SK-N-SH (cell line): ENCODE results near the gene LPP. TPM values are rescaled to one million over a fixed set of nuclear protein-coding genes. Genes with fewer than 3 reads are reported as not detected.

ENCODE experiments used
- CTCF ChIA-PET: fragments of 300-600, 350-600 bp; formaldehyde crosslinking; extraction: SDS; loops from one replicate; lab custom pipeline; 2021; lab: Yijun Ruan, JAX
- POLR2A ChIA-PET: fragments of 350-600 bp; sonication (Branson Sonifier 250); formaldehyde crosslinking; extraction: SDS; loops from one replicate; lab custom pipeline; 2020; ENCODE audit warnings: antibody characterized with exemption, inconsistent platforms; lab: Yijun Ruan, JAX
- DNase-seq: peaks from one replicate; pipeline ENCODE4 v3.0.0; 2012
- H2AFZ ChIP-seq: fragments of 200-600 bp; sonication (generic); 2 replicates; pipeline ENCODE4 v1.8.1; 2016; ENCODE audit warnings: antibody characterized with exemption, mild to moderate bottlenecking, low read depth
- H3F3A ChIP-seq: fragments of 200-600 bp; sonication (generic); replicated peaks from 2 replicates; pipeline ENCODE3; 2016; ENCODE audit warnings: antibody characterized with exemption, mild to moderate bottlenecking; ENCODE audit not compliant: insufficient read depth
- H3K27ac ChIP-seq, 2 experiments: fragments of 200-500 bp in 1 of 2; fragments of 200-600 bp in 1 of 2; sonication (Bioruptor generic) in 1 of 2; sonication (generic), shearing (Covaris generic) in 1 of 2; 2 replicates each; pipeline versions ENCODE4 v1.5.1 to v1.6.1; 2014 to 2016; ENCODE audit warnings: low read depth in 2 of 2, inconsistent platforms in 1 of 2, low read length in 1 of 2, mild to moderate bottlenecking in 1 of 2, mixed read lengths in 1 of 2
- H3K27me3 ChIP-seq: fragments of 200-600 bp; sonication (generic), shearing (Covaris generic); 2 replicates; pipeline ENCODE4 v1.6.1; 2016; ENCODE audit warnings: mixed run types; ENCODE audit not compliant: insufficient read depth
- H3K36me3 ChIP-seq, 2 experiments: fragments of 200-500 bp in 1 of 2; fragments of 200-600 bp in 1 of 2; sonication (Bioruptor generic) in 1 of 2; sonication (generic) in 1 of 2; replicated peaks in 1 of 2; 2 replicates each; pipeline versions ENCODE3 to v1.5.1; 2014 to 2016; ENCODE audit warnings: low read length in 1 of 2, mild to moderate bottlenecking in 1 of 2; ENCODE audit not compliant: insufficient read depth in 2 of 2, control insufficient read depth in 1 of 2
- H3K4me1 ChIP-seq, 2 experiments: fragments of 200-500 bp in 1 of 2; fragments of 200-600 bp in 1 of 2; sonication (Bioruptor generic) in 1 of 2; sonication (generic), shearing (Covaris generic) in 1 of 2; 2 replicates each; pipeline versions ENCODE4 v1.5.1 to v1.6.1; 2014 to 2016; ENCODE audit warnings: low read depth in 1 of 2, low read length in 1 of 2, mixed run types in 1 of 2; ENCODE audit not compliant: insufficient read depth in 2 of 2, control insufficient read depth in 1 of 2
- H3K4me2 ChIP-seq: fragments of 200-600 bp; sonication (generic), shearing (Covaris generic); 2 replicates; pipeline ENCODE4 v1.6.1; 2017; ENCODE audit warnings: mixed run types
- H3K4me3 ChIP-seq, 2 experiments: fragments of 200-500 bp in 1 of 2; fragments of 200-600 bp in 1 of 2; sonication (Bioruptor generic) in 1 of 2; sonication (generic), shearing (Covaris generic) in 1 of 2; 2 replicates each; pipeline versions ENCODE4 v1.5.1 to v1.8.1; 2014 to 2016; ENCODE audit warnings: low read depth in 2 of 2, inconsistent platforms in 1 of 2, low read length in 1 of 2, mild to moderate bottlenecking in 1 of 2, mixed read lengths in 1 of 2, moderate library complexity in 1 of 2
- H3K79me2 ChIP-seq: fragments of 200-600 bp; sonication (generic); 2 replicates; pipeline ENCODE4 v1.8.1; 2017; ENCODE audit warnings: mild to moderate bottlenecking; ENCODE audit not compliant: insufficient read depth
- H3K9ac ChIP-seq: fragments of 200-600 bp; sonication (generic); 2 replicates; pipeline ENCODE4 v1.6.1; 2017; ENCODE audit warnings: mixed run types
- H3K9me2 ChIP-seq: fragments of 200-600 bp; sonication (generic); 2 replicates; pipeline ENCODE4 v1.6.1; 2017; ENCODE audit warnings: mixed run types
- H3K9me3 ChIP-seq: fragments of 200-600 bp; sonication (generic); 2 replicates; pipeline ENCODE4 v1.6.1; 2017; ENCODE audit warnings: mixed run types, mild to moderate bottlenecking, moderate library complexity
- H4K20me1 ChIP-seq: fragments of 200-600 bp; sonication (generic); 2 replicates; pipeline ENCODE4 v1.6.1; 2017; ENCODE audit warnings: mild to moderate bottlenecking, mixed run types; ENCODE audit not compliant: insufficient read depth
- CHD2 ChIP-seq: fragments of 150-350 bp; IDR thresholded peaks from 2 replicates; pipeline ENCODE4 v1.6.1; 2018; ENCODE audit warnings: low read length; ENCODE audit not compliant: partially characterized antibody
- ELF1 ChIP-seq: IDR thresholded peaks from 2 replicates; pipeline ENCODE4 v1.4.0; 2012
- EP300 ChIP-seq, 2 experiments: IDR thresholded peaks; 2 replicates each; pipeline versions ENCODE4 v1.4.0 to v1.6.1; 2012; ENCODE audit warnings: borderline replicate concordance in 1 of 2, low read depth in 1 of 2, low read length in 1 of 2
- FOSL2 ChIP-seq: IDR thresholded peaks from 2 replicates; pipeline ENCODE4 v1.4.0; 2012; ENCODE audit warnings: low read depth, mild to moderate bottlenecking, moderate library complexity, borderline replicate concordance
- GABPA ChIP-seq: IDR thresholded peaks from 2 replicates; pipeline ENCODE4 v1.4.0; 2012; ENCODE audit warnings: low read depth, mild to moderate bottlenecking
- GATA2 ChIP-seq: sonication (generic); formaldehyde crosslinking; IDR thresholded peaks from 2 replicates; pipeline ENCODE4 v1.5.0; 2020; ENCODE audit warnings: mild to moderate bottlenecking, missing genetic modification reagents
- JUND ChIP-seq: IDR thresholded peaks from 2 replicates; pipeline ENCODE4 v1.4.0; 2012
- POLR2AphosphoS5 ChIP-seq: IDR thresholded peaks from 2 replicates; pipeline ENCODE4 v1.6.1; 2012; ENCODE audit warnings: low read depth, low read length
- RXRA ChIP-seq: IDR thresholded peaks from 2 replicates; pipeline ENCODE4 v1.4.0; 2012; ENCODE audit warnings: low read depth, mild to moderate bottlenecking, borderline replicate concordance
- TAF1 ChIP-seq: IDR thresholded peaks from 2 replicates; pipeline ENCODE4 v1.6.1; 2012; ENCODE audit warnings: low read depth, mild to moderate bottlenecking, low read length, moderate library complexity, borderline replicate concordance
- TCF12 ChIP-seq: IDR thresholded peaks from 2 replicates; pipeline ENCODE4 v1.4.0; 2012
- WGBS: methylation state at CpG from one replicate; pipeline ENCODE4 v1.1.6; 2017; ENCODE audit warnings: low lambda C conversion rate; 5-methylcytosine and 5-hydroxymethylcytosine counted together
- polyA plus RNA-seq, 3 experiments: library from polyadenylated mRNA; depleted of rRNA; stranded (reverse); fragments of >200 nt; gene quantifications; 2 replicates each; pipeline ENCODE4 v1.2.3, GENCODE V29; 2012
- TF ChIP-seq, protein P1 (sequence below): IDR thresholded peaks from 2 replicates; pipeline ENCODE4; 2012
- TF ChIP-seq, protein P2 (sequence below): IDR thresholded peaks from 2 replicates; pipeline ENCODE4 v1.4.0; 2012; ENCODE audit warnings: low read depth, borderline replicate concordance
- TF ChIP-seq, protein P3 (sequence below): fragments of 150-350 bp; IDR thresholded peaks from 2 replicates; pipeline ENCODE4 v1.6.1; 2017; ENCODE audit warnings: antibody characterized with exemption, low read length, low read depth, borderline replicate concordance
- TF ChIP-seq, protein P4 (sequence below): IDR thresholded peaks from 2 replicates; pipeline ENCODE4 v1.4.0; 2012; ENCODE audit warnings: low read depth
- TF ChIP-seq, protein P5 (sequence below): fragments of 150-350 bp; IDR thresholded peaks from 2 replicates; pipeline ENCODE4 v1.6.1; 2016; ENCODE audit warnings: mild to moderate bottlenecking, low read depth, low read length
- TF ChIP-seq, protein P6 (sequence below): IDR thresholded peaks from 2 replicates; pipeline ENCODE4 v1.4.0; 2012; ENCODE audit warnings: low read depth, borderline replicate concordance

Gene LPP
- polyA plus RNA-seq, 1 of the 3 experiments (the other 2 are of a cell fraction) = 6.6 TPM

DNA sequence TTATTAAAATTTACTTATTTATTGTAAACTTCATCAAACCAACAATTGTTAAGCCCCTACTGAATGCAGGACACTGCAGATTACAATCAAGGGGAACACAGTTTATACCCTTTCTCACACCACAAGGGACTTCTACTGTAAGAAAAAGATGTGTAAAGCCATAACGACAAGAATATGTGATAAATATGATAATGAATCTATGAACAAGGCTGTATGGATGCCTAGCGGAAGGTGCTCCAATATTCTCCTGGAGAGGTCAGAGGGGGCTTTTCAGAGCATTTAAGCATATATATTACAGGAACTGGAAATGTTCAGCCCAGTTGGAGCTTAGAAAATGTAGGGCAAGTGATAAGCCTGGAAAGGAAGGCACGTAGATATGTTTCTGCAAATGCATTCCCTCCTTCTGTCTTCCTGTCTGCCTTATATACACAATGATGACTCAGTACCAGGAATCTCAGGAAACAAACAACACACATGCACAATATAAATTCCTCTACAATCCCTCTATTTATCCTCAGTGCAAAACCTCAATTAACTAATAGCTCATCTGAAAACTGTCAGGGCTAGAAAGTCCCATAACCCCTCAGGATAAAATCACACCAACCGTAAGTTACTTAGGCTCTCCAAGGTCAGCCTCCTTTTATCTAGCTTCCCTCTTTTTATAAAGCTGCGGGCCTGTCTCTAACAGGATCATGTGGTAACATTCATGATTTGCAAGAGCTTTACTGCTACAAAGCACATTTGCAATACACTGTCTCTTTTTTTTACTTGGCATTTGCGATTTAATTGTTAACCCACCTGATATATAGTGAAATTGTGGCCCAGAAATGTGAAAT lies 393.1 kb downstream of the LPP start:
- Histone ChIP-seq H3K27me3 (no peaks in the 10 kb centered on the region), H2AFZ (no peak overlapping the region), H3K4me1 (peaks cover 0 to 15% of the 10 kb centered on the region in 2 experiments; a peak in 3 of 4 replicates), H3K9me2 (no peaks in the 10 kb centered on the region), H3K9me3 (no peaks in the 10 kb centered on the region), H3K4me2 (peak overlapping the region; percentile 27; the same call in 1 of the 2 replicates), H3K9ac (no peak overlapping the region), H3K79me2 (peaks cover 25% of the 10 kb centered on the region), H3F3A (peaks cover 4% of the 10 kb centered on the region), H3K27ac (peak overlapping the region; percentile 33 to 68; a peak in 2 of 4 replicates), H3K4me3 (no peak overlapping the region), H4K20me1 (no peaks in the 10 kb centered on the region), H3K36me3 (peaks cover 0 to 19% of the 10 kb centered on the region in 2 experiments)
- 54% methylated on average over 6 of the region's 6 CpGs for WGBS
- peak; percentile 48 for TF ChIP-seq JUND
- TF ChIP-seq, protein P1, sequence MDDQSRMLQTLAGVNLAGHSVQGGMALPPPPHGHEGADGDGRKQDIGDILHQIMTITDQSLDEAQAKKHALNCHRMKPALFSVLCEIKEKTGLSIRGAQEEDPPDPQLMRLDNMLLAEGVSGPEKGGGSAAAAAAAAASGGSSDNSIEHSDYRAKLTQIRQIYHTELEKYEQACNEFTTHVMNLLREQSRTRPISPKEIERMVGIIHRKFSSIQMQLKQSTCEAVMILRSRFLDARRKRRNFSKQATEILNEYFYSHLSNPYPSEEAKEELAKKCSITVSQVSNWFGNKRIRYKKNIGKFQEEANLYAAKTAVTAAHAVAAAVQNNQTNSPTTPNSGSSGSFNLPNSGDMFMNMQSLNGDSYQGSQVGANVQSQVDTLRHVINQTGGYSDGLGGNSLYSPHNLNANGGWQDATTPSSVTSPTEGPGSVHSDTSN = peak; percentile 28; the same call in 1 of the 2 replicates
- 0 out of 2 replicates have a peak, but pooled peaks have one; percentile 18 for TF ChIP-seq POLR2AphosphoS5
- peak; percentile 45 for TF ChIP-seq GABPA
- peak; percentile 55; the same call in 1 of the 2 replicates for TF ChIP-seq FOSL2
- TF ChIP-seq TCF12 = peak; percentile 26; the same call in 1 of the 2 replicates
- TF ChIP-seq ELF1 = no peak
- no peak for TF ChIP-seq GATA2 (CRISPR knock-in tag)
- ChIA-PET POLR2A (no interaction called here), CTCF (interaction anchor here (0.6 to 1.4 kb wide), 2 partner anchors 10 to 28 kb away, joined by 3 to 4 read pairs; no protein-coding TSS in a partner anchor)
- DNase-seq = no peak

DNA sequence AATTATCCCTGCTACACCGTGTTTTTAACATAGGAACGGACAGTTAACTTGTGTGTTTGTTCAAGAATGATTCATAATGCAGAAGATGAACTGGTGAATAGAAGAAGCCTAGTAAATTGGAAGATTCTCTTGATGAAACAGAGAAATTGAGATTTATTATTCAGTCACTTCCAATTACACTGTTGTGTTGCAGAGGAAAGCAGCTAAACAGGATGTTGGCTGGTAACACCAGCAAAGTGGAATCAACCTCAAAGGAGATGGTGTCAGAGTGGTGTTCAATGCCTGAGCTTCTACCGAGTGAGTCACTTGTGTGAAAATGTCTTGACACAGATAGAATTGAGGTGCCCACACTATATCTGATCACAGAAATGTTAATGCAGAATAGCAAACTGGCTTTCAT lies 399.6 kb downstream of the LPP start:
- peaks cover 38% of the 10 kb centered on the region for H3F3A ChIP-seq
- ChIA-PET CTCF (no interaction called here), POLR2A (no interaction called here)
- no peak overlapping the region for H2AFZ ChIP-seq
- 9% methylated on average over 3 of the region's 3 CpGs for WGBS
- peak overlapping the region; percentile 61 to 80; a peak in 3 of 4 replicates for H3K27ac ChIP-seq
- H3K36me3 ChIP-seq = no peaks in the 10 kb centered on the region
- peaks cover 7% of the 10 kb centered on the region; the same call in 1 of the 2 replicates for H4K20me1 ChIP-seq
- H3K27me3 ChIP-seq = no peaks in the 10 kb centered on the region
- H3K79me2 ChIP-seq = peaks cover 34% of the 10 kb centered on the region
- no peak overlapping the region for H3K9ac ChIP-seq
- peak overlapping the region; percentile 12; the same call in 1 of the 2 replicates for H3K4me2 ChIP-seq
- peaks cover 0 to 22% of the 10 kb centered on the region in 2 experiments; a peak in 3 of 4 replicates for H3K4me1 ChIP-seq
- no peak for DNase-seq
- H3K9me3 ChIP-seq = no peaks in the 10 kb centered on the region
- H3K9me2 ChIP-seq = no peaks in the 10 kb centered on the region
- no peak overlapping the region for H3K4me3 ChIP-seq
- TF ChIP-seq, protein P2, sequence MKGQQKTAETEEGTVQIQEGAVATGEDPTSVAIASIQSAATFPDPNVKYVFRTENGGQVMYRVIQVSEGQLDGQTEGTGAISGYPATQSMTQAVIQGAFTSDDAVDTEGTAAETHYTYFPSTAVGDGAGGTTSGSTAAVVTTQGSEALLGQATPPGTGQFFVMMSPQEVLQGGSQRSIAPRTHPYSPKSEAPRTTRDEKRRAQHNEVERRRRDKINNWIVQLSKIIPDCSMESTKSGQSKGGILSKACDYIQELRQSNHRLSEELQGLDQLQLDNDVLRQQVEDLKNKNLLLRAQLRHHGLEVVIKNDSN = no peak
- no peak for TF ChIP-seq CHD2
- TF ChIP-seq, protein P3, sequence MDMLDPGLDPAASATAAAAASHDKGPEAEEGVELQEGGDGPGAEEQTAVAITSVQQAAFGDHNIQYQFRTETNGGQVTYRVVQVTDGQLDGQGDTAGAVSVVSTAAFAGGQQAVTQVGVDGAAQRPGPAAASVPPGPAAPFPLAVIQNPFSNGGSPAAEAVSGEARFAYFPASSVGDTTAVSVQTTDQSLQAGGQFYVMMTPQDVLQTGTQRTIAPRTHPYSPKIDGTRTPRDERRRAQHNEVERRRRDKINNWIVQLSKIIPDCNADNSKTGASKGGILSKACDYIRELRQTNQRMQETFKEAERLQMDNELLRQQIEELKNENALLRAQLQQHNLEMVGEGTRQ = no peak
- TF ChIP-seq, protein P4, sequence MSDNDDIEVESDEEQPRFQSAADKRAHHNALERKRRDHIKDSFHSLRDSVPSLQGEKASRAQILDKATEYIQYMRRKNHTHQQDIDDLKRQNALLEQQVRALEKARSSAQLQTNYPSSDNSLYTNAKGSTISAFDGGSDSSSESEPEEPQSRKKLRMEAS = no peak
- TF ChIP-seq TAF1 = no peak
- TF ChIP-seq JUND = peak; percentile 60
- peak; percentile 68 for TF ChIP-seq POLR2AphosphoS5
- TF ChIP-seq EP300 (IDR thresholded peaks at IDR 0.05; ENCODE audit: borderline replicate concordance in 1 of 2, low read depth in 1 of 2, low read length in 1 of 2) = peak; percentile 60 to 85; a peak in 3 of 4 replicates
- no peak for TF ChIP-seq GABPA
- TF ChIP-seq RXRA = peak; percentile 65
- TF ChIP-seq, protein P1 = peak; percentile 94
- TF ChIP-seq, protein P5, sequence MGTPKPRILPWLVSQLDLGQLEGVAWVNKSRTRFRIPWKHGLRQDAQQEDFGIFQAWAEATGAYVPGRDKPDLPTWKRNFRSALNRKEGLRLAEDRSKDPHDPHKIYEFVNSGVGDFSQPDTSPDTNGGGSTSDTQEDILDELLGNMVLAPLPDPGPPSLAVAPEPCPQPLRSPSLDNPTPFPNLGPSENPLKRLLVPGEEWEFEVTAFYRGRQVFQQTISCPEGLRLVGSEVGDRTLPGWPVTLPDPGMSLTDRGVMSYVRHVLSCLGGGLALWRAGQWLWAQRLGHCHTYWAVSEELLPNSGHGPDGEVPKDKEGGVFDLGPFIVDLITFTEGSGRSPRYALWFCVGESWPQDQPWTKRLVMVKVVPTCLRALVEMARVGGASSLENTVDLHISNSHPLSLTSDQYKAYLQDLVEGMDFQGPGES = no peak
- TF ChIP-seq, protein P6, sequence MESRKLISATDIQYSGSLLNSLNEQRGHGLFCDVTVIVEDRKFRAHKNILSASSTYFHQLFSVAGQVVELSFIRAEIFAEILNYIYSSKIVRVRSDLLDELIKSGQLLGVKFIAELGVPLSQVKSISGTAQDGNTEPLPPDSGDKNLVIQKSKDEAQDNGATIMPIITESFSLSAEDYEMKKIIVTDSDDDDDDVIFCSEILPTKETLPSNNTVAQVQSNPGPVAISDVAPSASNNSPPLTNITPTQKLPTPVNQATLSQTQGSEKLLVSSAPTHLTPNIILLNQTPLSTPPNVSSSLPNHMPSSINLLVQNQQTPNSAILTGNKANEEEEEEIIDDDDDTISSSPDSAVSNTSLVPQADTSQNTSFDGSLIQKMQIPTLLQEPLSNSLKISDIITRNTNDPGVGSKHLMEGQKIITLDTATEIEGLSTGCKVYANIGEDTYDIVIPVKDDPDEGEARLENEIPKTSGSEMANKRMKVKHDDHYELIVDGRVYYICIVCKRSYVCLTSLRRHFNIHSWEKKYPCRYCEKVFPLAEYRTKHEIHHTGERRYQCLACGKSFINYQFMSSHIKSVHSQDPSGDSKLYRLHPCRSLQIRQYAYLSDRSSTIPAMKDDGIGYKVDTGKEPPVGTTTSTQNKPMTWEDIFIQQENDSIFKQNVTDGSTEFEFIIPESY = no peak
